Measurements from ENCODE around the gene MPDZ. TPM values are rescaled to one million over a fixed set of nuclear protein-coding genes. Genes with fewer than 3 reads are reported as not detected.
"Not testable (repeated sequence)": the region's sequence is repeated elsewhere in the genome, so short reads cannot be mapped to it uniquely, and the experiment has no call there.

The MPDZ gene
- total RNA-seq, 4 donors from 2014 or later = 59.5 to 105 (median 74.3) TPM

DNA sequence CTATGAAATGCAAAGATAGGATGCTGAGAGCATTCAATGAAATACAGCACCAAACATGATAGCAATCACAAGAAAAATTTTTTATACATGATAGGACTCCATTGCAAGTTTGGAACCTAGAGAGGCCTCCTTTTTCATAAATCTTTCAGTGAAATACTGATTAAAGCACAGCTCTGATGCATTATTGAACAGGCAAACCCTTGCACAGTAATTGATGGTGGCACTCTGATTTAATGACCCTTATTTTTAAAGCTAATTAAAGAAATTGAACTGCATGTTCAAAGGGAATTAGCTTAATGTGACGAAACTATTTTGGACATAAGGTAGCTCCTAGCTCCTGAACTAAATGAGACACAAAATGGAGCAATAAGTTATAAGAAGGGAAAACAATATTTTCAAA lies 44.6 kb downstream of the MPDZ start:
- intact Hi-C loops (cut with DNase I) = no loop called here
- 93% methylated on average over 1 of the region's 1 CpG for WGBS
- H3K36me3 ChIP-seq = peaks cover 0 to 7% (median 3%) of the 10 kb centered on the region in 4 donors
- H3K4me3 ChIP-seq = no peak overlapping the region
- TF ChIP-seq POLR2A (IDR thresholded peaks at IDR 0.05; ENCODE audit: low read depth) (no peak), POLR2AphosphoS5 (IDR thresholded peaks at IDR 0.05) (no peak), EP300 (IDR thresholded peaks at IDR 0.05) (no peak)
- TF ChIP-seq, protein P1, sequence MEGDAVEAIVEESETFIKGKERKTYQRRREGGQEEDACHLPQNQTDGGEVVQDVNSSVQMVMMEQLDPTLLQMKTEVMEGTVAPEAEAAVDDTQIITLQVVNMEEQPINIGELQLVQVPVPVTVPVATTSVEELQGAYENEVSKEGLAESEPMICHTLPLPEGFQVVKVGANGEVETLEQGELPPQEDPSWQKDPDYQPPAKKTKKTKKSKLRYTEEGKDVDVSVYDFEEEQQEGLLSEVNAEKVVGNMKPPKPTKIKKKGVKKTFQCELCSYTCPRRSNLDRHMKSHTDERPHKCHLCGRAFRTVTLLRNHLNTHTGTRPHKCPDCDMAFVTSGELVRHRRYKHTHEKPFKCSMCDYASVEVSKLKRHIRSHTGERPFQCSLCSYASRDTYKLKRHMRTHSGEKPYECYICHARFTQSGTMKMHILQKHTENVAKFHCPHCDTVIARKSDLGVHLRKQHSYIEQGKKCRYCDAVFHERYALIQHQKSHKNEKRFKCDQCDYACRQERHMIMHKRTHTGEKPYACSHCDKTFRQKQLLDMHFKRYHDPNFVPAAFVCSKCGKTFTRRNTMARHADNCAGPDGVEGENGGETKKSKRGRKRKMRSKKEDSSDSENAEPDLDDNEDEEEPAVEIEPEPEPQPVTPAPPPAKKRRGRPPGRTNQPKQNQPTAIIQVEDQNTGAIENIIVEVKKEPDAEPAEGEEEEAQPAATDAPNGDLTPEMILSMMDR (IDR thresholded peaks at IDR 0.05) = no peak
- no peak for DNase-seq (ENCODE audit: extremely low spot score)
- no peaks in the 10 kb centered on the region for H3K9me3 ChIP-seq
- H3K27me3 ChIP-seq = no peaks in the 10 kb centered on the region
- H3K27ac ChIP-seq (replicated peaks in 1 of 4) = no peak overlapping the region
- no peaks in the 10 kb centered on the region for H3K4me1 ChIP-seq

DNA sequence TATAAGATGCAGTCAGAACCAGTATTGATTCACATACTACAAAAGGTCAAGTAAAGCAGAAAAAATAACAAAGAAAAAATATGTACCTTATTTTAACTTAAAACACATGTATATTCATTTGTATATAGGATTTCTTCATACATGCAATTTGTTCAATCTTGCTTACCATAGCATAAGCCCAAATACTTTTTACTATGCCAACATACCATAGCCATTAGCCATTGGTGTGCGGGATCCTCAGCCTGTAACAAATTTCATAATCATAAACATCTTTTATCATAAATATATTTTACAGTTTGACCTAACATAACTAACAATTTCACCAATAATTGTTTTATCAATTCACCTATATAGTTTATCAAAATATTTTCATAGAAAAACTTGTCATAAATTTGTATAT lies 51.1 kb downstream of the MPDZ start:
- intact Hi-C loops (cut with DNase I) = no loop called here
- Histone ChIP-seq H3K4me3 (no peak overlapping the region), H3K27me3 (no peaks in the 10 kb centered on the region), H3K36me3 (peaks cover 0 to 5% (median 2%) of the 10 kb centered on the region in 4 donors), H3K4me1 (no peaks in the 10 kb centered on the region), H3K9me3 (no peaks in the 10 kb centered on the region), H3K27ac (replicated peaks in 1 of 4) (no peak overlapping the region)
- TF ChIP-seq POLR2AphosphoS5 (IDR thresholded peaks at IDR 0.05) (no peak), POLR2A (IDR thresholded peaks at IDR 0.05; ENCODE audit: low read depth) (no peak)
- TF ChIP-seq, protein P1 (IDR thresholded peaks at IDR 0.05) = no peak
- 98% methylated on average over 1 of the region's 1 CpG for WGBS
- DNase-seq (ENCODE audit: extremely low spot score) = no peak

DNA sequence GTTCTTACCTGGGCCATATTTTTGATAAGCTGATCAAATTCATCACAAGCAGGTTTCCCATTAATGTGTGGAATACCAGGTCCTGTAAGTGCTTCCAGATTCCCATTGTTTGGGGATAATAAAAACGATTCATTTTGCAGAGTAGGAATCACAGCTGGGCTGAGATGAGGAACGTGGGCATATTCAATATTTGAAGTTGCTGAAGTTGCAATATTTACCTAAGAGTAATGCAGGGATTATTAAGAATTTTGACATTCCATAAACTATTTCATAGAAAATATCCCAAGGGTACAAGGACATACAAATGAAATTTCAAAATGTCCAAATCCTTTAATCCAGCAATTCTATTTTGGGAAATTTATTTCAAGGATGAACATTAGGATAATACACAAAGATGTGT lies 55.1 kb downstream of the MPDZ start:
- 81% methylated on average over 2 of the region's 2 CpGs for whole genome bisulfite sequencing

DNA sequence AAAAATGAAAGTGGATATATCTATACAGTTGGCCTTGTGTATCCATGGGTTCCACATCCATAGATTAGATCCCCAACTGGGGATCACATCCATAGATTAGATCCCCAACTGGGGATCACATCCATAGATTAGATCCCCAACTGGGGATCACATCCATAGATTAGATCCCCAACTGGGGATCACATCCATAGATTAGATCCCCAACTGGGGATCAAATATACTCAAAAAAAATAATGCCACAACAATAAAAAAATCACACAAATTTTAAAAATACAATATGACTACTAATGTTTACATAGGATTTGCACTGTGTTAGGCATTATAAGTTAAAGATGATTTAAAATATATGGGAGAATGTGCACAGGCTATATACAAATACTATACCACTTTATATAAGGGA lies 56.8 kb downstream of the MPDZ start:
- H3K4me3 ChIP-seq; DNase-seq (ENCODE audit: extremely low spot score); H3K4me1 ChIP-seq; intact Hi-C loops (cut with DNase I); H3K27me3 ChIP-seq; H3K9me3 ChIP-seq; H3K27ac ChIP-seq (replicated peaks in 1 of 4): not testable (repeated sequence)
- peaks cover 3 to 41% (median 24%) of the 10 kb centered on the region in 4 donors for H3K36me3 ChIP-seq

More for the DNA sequence above, 55.1 kb downstream of the MPDZ start:
- TF ChIP-seq POLR2A (IDR thresholded peaks at IDR 0.05; ENCODE audit: low read depth) (no peak), EP300 (IDR thresholded peaks at IDR 0.05) (no peak), POLR2AphosphoS5 (IDR thresholded peaks at IDR 0.05) (no peak)
- TF ChIP-seq, protein P1 (IDR thresholded peaks at IDR 0.05) = no peak
- no peaks in the 10 kb centered on the region for H3K27me3 ChIP-seq
- H3K36me3 ChIP-seq = peaks cover 3 to 30% (median 19%) of the 10 kb centered on the region in 4 donors
- H3K27ac ChIP-seq (replicated peaks in 1 of 4) = no peak overlapping the region
- no peak overlapping the region for H3K4me3 ChIP-seq
- no peaks in the 10 kb centered on the region for H3K9me3 ChIP-seq
- intact Hi-C loops (cut with DNase I) = no loop called here
- H3K4me1 ChIP-seq = no peaks in the 10 kb centered on the region
- DNase-seq (ENCODE audit: extremely low spot score) = no peak

DNA sequence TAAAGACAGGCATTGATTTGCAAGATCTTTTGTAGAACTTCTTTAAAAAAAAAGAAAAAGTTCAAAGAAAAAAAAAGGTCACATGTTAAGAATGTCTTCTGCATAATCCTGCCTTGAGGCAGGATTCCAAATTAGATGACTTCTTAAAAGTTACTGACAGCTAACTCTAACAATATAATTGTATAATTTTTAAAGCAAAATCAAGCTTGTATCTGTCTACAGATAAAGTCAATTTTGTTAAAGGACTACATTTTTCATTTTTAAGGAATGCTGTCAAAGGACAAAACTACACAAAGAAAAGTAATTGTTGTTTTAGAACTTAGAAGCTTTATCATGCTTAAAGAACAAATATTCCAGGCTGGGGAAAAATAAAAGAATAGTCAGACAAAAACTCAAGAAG lies 57.8 kb downstream of the MPDZ start:
- Histone ChIP-seq H3K4me1 (no peaks in the 10 kb centered on the region), H3K27ac (replicated peaks in 1 of 4) (no peak overlapping the region), H3K9me3 (no peaks in the 10 kb centered on the region), H3K27me3 (no peaks in the 10 kb centered on the region), H3K36me3 (peaks cover 3 to 48% (median 24%) of the 10 kb centered on the region in 4 donors), H3K4me3 (no peak overlapping the region)
- DNase-seq (ENCODE audit: extremely low spot score) = no peak
- TF ChIP-seq EP300 (IDR thresholded peaks at IDR 0.05) (no peak), POLR2A (IDR thresholded peaks at IDR 0.05; ENCODE audit: low read depth) (no peak), POLR2AphosphoS5 (IDR thresholded peaks at IDR 0.05) (no peak)
- TF ChIP-seq, protein P1 (IDR thresholded peaks at IDR 0.05) = no peak
- intact Hi-C loops (cut with DNase I) = no loop called here

Data from esophagus muscularis mucosa (tissue), 4 donors.